ENCODE measurements around the gene TTC39C. TPM values are rescaled to one million over a fixed set of nuclear protein-coding genes. Genes with fewer than 3 reads are reported as not detected.

TTC39C gene
- total and polyA plus RNA-seq, 12 donors: 28.9 to 77.6 (median 49.3) TPM

DNA sequence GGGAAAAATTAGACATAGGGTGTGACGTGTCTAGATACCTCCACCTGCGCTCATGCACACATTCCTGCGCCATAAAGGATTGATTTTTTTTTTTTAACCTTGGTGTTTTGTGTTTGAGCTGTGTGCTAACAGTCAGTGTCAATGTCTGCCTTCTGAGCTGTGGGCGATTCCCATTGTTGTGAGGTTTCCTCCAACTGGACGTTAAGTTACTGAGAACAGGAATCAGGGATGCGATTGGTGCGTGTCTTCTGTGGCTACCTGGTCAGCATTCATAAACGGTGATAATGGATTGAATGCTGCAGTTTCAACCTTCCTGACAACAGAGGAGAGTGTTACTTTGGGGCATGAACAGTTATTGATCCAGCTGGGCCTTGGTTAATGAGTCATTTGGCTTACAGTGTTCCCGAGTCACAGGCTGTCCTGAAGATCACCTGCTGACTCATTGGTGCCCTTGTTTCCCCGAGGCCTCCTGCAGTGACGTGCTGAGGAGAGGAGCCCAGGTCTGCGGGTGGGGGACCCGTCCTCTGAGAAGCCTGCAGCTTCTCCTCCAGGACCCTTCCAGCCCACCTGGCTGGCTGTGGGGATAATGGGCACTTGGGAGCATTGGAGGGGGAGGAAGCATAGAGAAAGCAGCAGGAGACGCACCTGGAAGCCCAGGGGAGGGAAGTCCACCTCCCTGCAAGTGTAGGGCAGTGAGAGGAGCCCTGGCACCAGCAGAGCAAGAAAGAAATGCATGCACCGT, 98.5 kb downstream of the TTC39C start:
- TF ChIP-seq POLR2A (IDR thresholded peaks at IDR 0.05) (peak in 1 of 2 donors; percentile 53), CTCF (IDR thresholded peaks at IDR 0.05) (no peak)
- no peaks in the 10 kb centered on the region for H3K27me3 ChIP-seq
- intact Hi-C loops (cut with DNase I): loop anchor here in 1 of 2 donors (10.0 kb wide), 1 partner anchor 298 kb away; no protein-coding TSS in a partner anchor
- H3K27ac ChIP-seq: peak overlapping the region; percentile 76 to 93 (median 83)
- 36 to 61% (median 42%) methylated on average over 14 to 15 of the region's 15 CpGs for WGBS, 4 donors
- no peaks in the 10 kb centered on the region for H3K9me3 ChIP-seq (replicated peaks in 1 of 3)
- peak overlapping the region in 1 of 4 donors; percentile 10 for H3K4me3 ChIP-seq
- H3K36me3 ChIP-seq (replicated peaks in 1 of 2): no peaks in the 10 kb centered on the region
- H3K4me1 ChIP-seq (replicated peaks in 1 of 2): peaks cover 36 to 38% of the 10 kb centered on the region in 2 donors
- DNase-seq: peak; percentile 79 to 92 (median 89)

DNA sequence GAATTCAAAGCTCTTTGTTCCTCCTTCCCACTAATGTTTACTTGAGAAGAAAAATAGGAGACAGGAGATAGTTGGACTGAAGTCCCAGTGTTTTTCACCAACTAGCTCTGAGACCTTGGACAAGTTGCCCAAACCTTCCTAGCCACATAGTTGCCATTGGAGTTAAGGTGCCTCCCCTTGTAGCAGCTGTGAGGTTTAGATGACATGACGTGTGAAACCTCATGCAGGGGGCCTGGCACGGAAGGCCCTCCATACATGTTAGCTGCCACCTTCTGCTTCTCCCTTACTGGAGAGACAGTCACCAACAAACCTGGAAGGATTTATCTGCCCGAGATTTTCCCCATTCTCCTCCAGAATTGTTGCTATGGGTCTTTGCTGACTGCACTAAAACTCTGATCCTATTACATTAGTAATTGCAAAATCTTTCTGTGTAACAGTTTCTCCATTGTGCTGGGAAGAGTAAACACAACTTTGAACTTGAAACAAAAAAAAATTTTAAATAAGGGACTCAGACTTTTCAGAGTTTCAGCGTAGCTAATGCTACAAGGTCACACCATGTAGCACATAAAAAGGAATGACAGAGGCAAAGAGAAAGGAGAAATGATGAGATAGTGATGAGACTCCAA, 100.5 kb downstream of the TTC39C start:
- H3K4me3 ChIP-seq: no peak overlapping the region
- H3K4me1 ChIP-seq (replicated peaks in 1 of 2): peaks cover 36 to 38% of the 10 kb centered on the region in 2 donors
- H3K36me3 ChIP-seq (replicated peaks in 1 of 2): no peaks in the 10 kb centered on the region
- WGBS, 4 donors: 38 to 52% (median 47%) methylated on average over 4 of the region's 4 CpGs
- TF ChIP-seq CTCF (IDR thresholded peaks at IDR 0.05): no peak
- TF ChIP-seq POLR2A (IDR thresholded peaks at IDR 0.05): peak in 1 of 2 donors; percentile 7
- no peaks in the 10 kb centered on the region for H3K9me3 ChIP-seq (replicated peaks in 1 of 3)
- H3K27ac ChIP-seq: peak overlapping the region; percentile 50 to 93 (median 86)
- intact Hi-C loops (cut with DNase I): loop anchor here in 1 of 2 donors (5.0 to 10.0 kb wide), 2 partner anchors 98 to 300 kb away; no protein-coding TSS in a partner anchor
- no peaks in the 10 kb centered on the region for H3K27me3 ChIP-seq
- peak in 1 of 7 donors; percentile 22 for DNase-seq

- peaks cover 0 to under 1% of the 10 kb centered on the region in 2 donors for H3K36me3 ChIP-seq (replicated peaks in 1 of 2)
- H3K27ac ChIP-seq: peak overlapping the region; percentile 38 to 90 (median 80)
- TF ChIP-seq POLR2A (IDR thresholded peaks at IDR 0.05): no peak
- no peak for TF ChIP-seq CTCF (IDR thresholded peaks at IDR 0.05)
- H3K27me3 ChIP-seq: no peaks in the 10 kb centered on the region
- no peak for DNase-seq
- WGBS, 4 donors: 46 to 64% (median 63%) methylated on average over 2 of the region's 2 CpGs
- H3K4me1 ChIP-seq (replicated peaks in 1 of 2): peaks cover 36 to 38% of the 10 kb centered on the region in 2 donors
- intact Hi-C loops (cut with DNase I): loop anchor here in 1 of 2 donors (5.0 to 10.0 kb wide), 2 partner anchors 98 to 301 kb away; no protein-coding TSS in a partner anchor
- H3K4me3 ChIP-seq: no peak overlapping the region
- H3K9me3 ChIP-seq (replicated peaks in 1 of 3): no peaks in the 10 kb centered on the region
Observed at GRCh38 chr18:24115628-24116027, 101.1 kb downstream of the TTC39C start.
